ENCODE results near the gene FAM222A. TPM values are rescaled to one million over a fixed set of nuclear protein-coding genes. Genes with fewer than 3 reads are reported as not detected.
A peak's percentile ranks its signal among the peaks of the same experiment; 100 is the strongest.

The FAM222A gene
- polyA plus RNA-seq, 1 donor from 2014 or later, result 8.5 TPM

DNA sequence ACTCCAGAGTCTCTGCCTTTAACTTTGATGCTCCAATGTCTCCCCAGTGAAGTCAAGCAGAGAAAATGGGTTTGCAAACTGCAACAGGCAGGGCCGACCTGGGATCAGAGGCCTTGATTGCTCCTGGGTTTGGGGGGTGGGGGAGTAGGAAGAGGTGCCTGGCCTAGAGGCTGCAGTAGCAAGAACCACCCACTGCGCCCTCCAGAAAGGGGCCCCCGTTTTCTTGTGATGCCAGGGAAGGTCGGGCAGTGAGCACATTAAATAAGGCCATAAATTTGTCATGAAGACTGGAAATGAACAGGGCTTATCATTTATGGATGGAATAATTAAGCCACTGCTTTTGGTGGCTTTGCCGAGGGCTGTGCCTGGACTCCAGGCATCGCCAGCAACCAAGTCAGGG is 38.2 kb upstream of the FAM222A start:
- H3K4me3 ChIP-seq (ENCODE audit: low read length), result no peak overlapping the region
- TF ChIP-seq SMC3 (conservative IDR thresholded peaks at IDR 0.05; ENCODE audit: poor library complexity) (no peak), POLR2AphosphoS5 (IDR thresholded peaks at IDR 0.05) (no peak), EP300 (conservative IDR thresholded peaks at IDR 0.05; ENCODE audit: poor library complexity, severe bottlenecking) (no peak), EZH2 (IDR thresholded peaks at IDR 0.05; ENCODE audit: borderline replicate concordance, insufficient read depth, low read length, poor library complexity, severe bottlenecking) (no peak), RAD21 (conservative IDR thresholded peaks at IDR 0.05) (no peak), MXI1 (conservative IDR thresholded peaks at IDR 0.05; ENCODE audit: poor library complexity, severe bottlenecking) (no peak), TAF1 (IDR thresholded peaks at IDR 0.05; ENCODE audit: low read depth) (no peak)
- TF ChIP-seq, protein P1, sequence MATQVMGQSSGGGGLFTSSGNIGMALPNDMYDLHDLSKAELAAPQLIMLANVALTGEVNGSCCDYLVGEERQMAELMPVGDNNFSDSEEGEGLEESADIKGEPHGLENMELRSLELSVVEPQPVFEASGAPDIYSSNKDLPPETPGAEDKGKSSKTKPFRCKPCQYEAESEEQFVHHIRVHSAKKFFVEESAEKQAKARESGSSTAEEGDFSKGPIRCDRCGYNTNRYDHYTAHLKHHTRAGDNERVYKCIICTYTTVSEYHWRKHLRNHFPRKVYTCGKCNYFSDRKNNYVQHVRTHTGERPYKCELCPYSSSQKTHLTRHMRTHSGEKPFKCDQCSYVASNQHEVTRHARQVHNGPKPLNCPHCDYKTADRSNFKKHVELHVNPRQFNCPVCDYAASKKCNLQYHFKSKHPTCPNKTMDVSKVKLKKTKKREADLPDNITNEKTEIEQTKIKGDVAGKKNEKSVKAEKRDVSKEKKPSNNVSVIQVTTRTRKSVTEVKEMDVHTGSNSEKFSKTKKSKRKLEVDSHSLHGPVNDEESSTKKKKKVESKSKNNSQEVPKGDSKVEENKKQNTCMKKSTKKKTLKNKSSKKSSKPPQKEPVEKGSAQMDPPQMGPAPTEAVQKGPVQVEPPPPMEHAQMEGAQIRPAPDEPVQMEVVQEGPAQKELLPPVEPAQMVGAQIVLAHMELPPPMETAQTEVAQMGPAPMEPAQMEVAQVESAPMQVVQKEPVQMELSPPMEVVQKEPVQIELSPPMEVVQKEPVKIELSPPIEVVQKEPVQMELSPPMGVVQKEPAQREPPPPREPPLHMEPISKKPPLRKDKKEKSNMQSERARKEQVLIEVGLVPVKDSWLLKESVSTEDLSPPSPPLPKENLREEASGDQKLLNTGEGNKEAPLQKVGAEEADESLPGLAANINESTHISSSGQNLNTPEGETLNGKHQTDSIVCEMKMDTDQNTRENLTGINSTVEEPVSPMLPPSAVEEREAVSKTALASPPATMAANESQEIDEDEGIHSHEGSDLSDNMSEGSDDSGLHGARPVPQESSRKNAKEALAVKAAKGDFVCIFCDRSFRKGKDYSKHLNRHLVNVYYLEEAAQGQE (IDR thresholded peaks at IDR 0.05; ENCODE audit: borderline replicate concordance), result no peak
- TF ChIP-seq, protein P2, sequence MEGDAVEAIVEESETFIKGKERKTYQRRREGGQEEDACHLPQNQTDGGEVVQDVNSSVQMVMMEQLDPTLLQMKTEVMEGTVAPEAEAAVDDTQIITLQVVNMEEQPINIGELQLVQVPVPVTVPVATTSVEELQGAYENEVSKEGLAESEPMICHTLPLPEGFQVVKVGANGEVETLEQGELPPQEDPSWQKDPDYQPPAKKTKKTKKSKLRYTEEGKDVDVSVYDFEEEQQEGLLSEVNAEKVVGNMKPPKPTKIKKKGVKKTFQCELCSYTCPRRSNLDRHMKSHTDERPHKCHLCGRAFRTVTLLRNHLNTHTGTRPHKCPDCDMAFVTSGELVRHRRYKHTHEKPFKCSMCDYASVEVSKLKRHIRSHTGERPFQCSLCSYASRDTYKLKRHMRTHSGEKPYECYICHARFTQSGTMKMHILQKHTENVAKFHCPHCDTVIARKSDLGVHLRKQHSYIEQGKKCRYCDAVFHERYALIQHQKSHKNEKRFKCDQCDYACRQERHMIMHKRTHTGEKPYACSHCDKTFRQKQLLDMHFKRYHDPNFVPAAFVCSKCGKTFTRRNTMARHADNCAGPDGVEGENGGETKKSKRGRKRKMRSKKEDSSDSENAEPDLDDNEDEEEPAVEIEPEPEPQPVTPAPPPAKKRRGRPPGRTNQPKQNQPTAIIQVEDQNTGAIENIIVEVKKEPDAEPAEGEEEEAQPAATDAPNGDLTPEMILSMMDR (IDR thresholded peaks at IDR 0.05; ENCODE audit: poor library complexity, severe bottlenecking), result no peak
- no peaks in the 10 kb centered on the region for H3K36me3 ChIP-seq (ENCODE audit: insufficient read depth, low read length)
- H3K27ac ChIP-seq (ENCODE audit: low read length), result no peak overlapping the region
- no peak overlapping the region for H3K4me2 ChIP-seq (ENCODE audit: low read length)
- no peaks in the 10 kb centered on the region for H3F3A ChIP-seq (ENCODE audit: insufficient read depth, low read length, poor library complexity, severe bottlenecking)
- H3K9ac ChIP-seq (ENCODE audit: low read length), result no peak overlapping the region
- H3K9me2 ChIP-seq (ENCODE audit: insufficient read depth, low read length), result no peaks in the 10 kb centered on the region
- no peaks in the 10 kb centered on the region for H3K27me3 ChIP-seq (ENCODE audit: insufficient read depth, low read depth, low read length)
- no peak overlapping the region for H2AFZ ChIP-seq (ENCODE audit: low read depth, low read length)
- no peaks in the 10 kb centered on the region for H4K20me1 ChIP-seq (ENCODE audit: insufficient read depth)
- H3K9me3 ChIP-seq (ENCODE audit: low read length), result no peaks in the 10 kb centered on the region
- no peaks in the 10 kb centered on the region for H3K79me2 ChIP-seq (replicated peaks; ENCODE audit: insufficient read depth, low read length)

DNA sequence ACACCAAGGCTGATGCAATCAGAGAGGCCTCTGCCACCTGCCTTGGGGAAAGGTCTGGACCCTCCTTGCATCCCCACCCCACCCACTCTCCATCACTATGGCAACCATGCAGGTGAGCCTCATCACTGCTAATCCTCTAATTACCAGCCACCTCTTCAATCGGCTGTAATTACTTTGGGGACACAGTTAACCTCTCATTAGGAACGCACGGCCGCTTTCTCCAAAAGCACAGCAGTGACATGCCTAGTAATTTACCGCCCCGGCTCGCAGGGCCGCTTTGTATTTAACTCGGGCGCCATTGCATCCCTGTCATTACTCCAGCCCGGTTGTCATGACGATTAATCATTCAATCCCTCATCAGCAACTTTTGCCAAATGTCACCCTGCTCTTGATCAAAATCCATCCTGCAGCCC is 36.3 kb upstream of the FAM222A start:
- Histone ChIP-seq H3K79me2 (replicated peaks; ENCODE audit: insufficient read depth, low read length) (no peaks in the 10 kb centered on the region), H4K20me1 (ENCODE audit: insufficient read depth) (no peaks in the 10 kb centered on the region), H3F3A (ENCODE audit: insufficient read depth, low read length, poor library complexity, severe bottlenecking) (no peaks in the 10 kb centered on the region), H3K27me3 (ENCODE audit: insufficient read depth, low read depth, low read length) (no peaks in the 10 kb centered on the region), H2AFZ (ENCODE audit: low read depth, low read length) (no peak overlapping the region), H3K4me3 (ENCODE audit: low read length) (peak overlapping the region; percentile 33), H3K36me3 (ENCODE audit: insufficient read depth, low read length) (no peaks in the 10 kb centered on the region), H3K9me2 (ENCODE audit: insufficient read depth, low read length) (no peaks in the 10 kb centered on the region), H3K27ac (ENCODE audit: low read length) (no peak overlapping the region), H3K9ac (ENCODE audit: low read length) (peak overlapping the region; percentile 20), H3K4me2 (ENCODE audit: low read length) (no peak overlapping the region), H3K9me3 (ENCODE audit: low read length) (no peaks in the 10 kb centered on the region)
- TF ChIP-seq EZH2 (IDR thresholded peaks at IDR 0.05; ENCODE audit: borderline replicate concordance, insufficient read depth, low read length, poor library complexity, severe bottlenecking) (no peak), TAF1 (IDR thresholded peaks at IDR 0.05; ENCODE audit: low read depth) (no peak), EP300 (conservative IDR thresholded peaks at IDR 0.05; ENCODE audit: poor library complexity, severe bottlenecking) (no peak), POLR2AphosphoS5 (IDR thresholded peaks at IDR 0.05) (no peak), RAD21 (conservative IDR thresholded peaks at IDR 0.05) (no peak), MXI1 (conservative IDR thresholded peaks at IDR 0.05; ENCODE audit: poor library complexity, severe bottlenecking) (no peak), SMC3 (conservative IDR thresholded peaks at IDR 0.05; ENCODE audit: poor library complexity) (no peak)
- TF ChIP-seq, protein P2 (IDR thresholded peaks at IDR 0.05; ENCODE audit: poor library complexity, severe bottlenecking), result no peak
- TF ChIP-seq, protein P1 (IDR thresholded peaks at IDR 0.05; ENCODE audit: borderline replicate concordance), result no peak

Measured in neural cell (in vitro differentiated cells).